Activated CD8-positive, alpha-beta T cell treated with anti-CD3 and anti-CD28 coated beads for 36 hours (primary cell): Measurements from ENCODE around the gene CHSY3. TPM values are rescaled to one million over a fixed set of nuclear protein-coding genes. Genes with fewer than 3 reads are reported as not detected.

Source experiments
- ATAC-seq: fragments of 200-7000 bp; cut with Tn5 transposase; one replicate; pipeline ENCODE4 v1.10.0; 2021; ENCODE audit warnings: mild to moderate bottlenecking, moderate library complexity
- CTCF ChIA-PET: fragments of 350-600 bp; sonication (Branson Sonifier 250); formaldehyde crosslinking; loops from one replicate; lab custom pipeline; 2021; ENCODE audit warnings: antibody characterized with exemption; lab: Charles Lee
- POLR2A ChIA-PET: fragments of 350-600 bp; sonication (Branson Sonifier 250); formaldehyde crosslinking; loops from one replicate; lab custom pipeline; 2021; ENCODE audit warnings: antibody characterized with exemption; lab: Charles Lee
- DNase-seq: peaks from one replicate; pipeline ENCODE4 v3.0.0-alpha.2; 2020
- H3K27ac Mint-ChIP-seq: one replicate; pipeline ENCODE4 v1.8.0; 2021; ENCODE audit warnings: mild to moderate bottlenecking, mixed read lengths
- H3K27me3 Mint-ChIP-seq: one replicate; pipeline ENCODE4 v1.8.0; 2021; ENCODE audit warnings: mixed read lengths
- H3K36me3 Mint-ChIP-seq: one replicate; pipeline ENCODE4 v1.8.0; 2021; ENCODE audit warnings: low read depth, mixed read lengths
- H3K4me1 Mint-ChIP-seq: one replicate; pipeline ENCODE4 v1.8.0; 2021; ENCODE audit warnings: low read depth, mixed read lengths
- H3K4me3 Mint-ChIP-seq: one replicate; pipeline ENCODE4 v1.8.0; 2021; ENCODE audit warnings: mild to moderate bottlenecking, moderate library complexity, mixed read lengths
- H3K9me3 Mint-ChIP-seq: one replicate; pipeline ENCODE4 v1.8.0; 2021; ENCODE audit warnings: mixed read lengths
- CTCF ChIP-seq: fragments of 200-600 bp; IDR thresholded peaks from one replicate; pipeline ENCODE4 v1.8.0; 2022; ENCODE audit warnings: antibody characterized with exemption, mild to moderate bottlenecking
- intact Hi-C: fragments of 100-400 bp; cut with micrococcal nuclease; formaldehyde crosslinking; loops from one replicate; pipeline ENCODE4 v1.10.0; 2022
- total RNA-seq, 2 experiments: library from RNA; stranded (reverse); gene quantifications; one replicate each; pipeline ENCODE4 v1.2.3, GENCODE V29; 2021

Gene CHSY3
- total RNA-seq, 2 experiments from 2014 or later = not detected

- no peaks in the 10 kb centered on the region for H3K36me3 Mint-ChIP-seq
- no peak for DNase-seq
- H3K27me3 Mint-ChIP-seq = no peaks in the 10 kb centered on the region
- no peaks in the 10 kb centered on the region for H3K4me1 Mint-ChIP-seq
- ChIA-PET CTCF (no interaction called here), POLR2A (no interaction called here)
- no peak overlapping the region for H3K27ac Mint-ChIP-seq
- H3K9me3 Mint-ChIP-seq = no peaks in the 10 kb centered on the region
- no peak for ATAC-seq
- TF ChIP-seq CTCF = no peak
- H3K4me3 Mint-ChIP-seq = no peak overlapping the region
- intact Hi-C loops = no loop called here
Measured at GRCh38 chr5:129972465-129973141, 68.3 kb downstream of the CHSY3 start.

DNA sequence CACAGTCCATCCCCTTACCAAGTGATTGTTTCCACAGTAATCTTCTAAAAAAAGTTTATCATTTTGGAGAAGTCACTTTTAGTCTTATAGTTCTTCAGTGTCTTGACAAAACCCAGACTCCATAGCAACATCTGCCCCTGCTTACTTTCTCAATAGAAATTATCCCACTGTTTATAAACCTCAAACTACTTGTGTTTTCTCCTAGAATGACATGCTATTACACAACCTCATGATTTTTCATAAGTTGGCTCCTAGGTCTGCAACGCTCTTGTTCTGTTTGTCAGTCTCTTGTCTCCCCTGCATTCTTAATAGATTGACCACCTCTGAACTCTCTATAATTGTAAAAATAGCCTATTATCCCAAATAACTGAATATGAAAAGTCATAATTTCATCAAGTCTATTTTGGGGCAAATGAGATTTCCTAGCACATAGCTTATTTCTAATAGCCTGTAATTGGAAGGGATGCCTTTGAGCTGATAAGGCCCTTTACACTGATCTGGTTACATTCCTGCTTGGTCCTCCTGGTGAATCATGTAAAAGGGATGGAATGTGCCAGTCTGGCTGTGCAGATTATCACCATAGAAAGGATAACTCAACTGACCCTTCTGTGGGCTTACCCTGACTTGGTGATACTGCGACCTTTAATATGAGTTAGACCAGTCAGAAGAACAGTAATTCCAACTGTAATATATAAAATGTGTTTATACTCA is 69.6 kb downstream of the CHSY3 start:
- ATAC-seq (no peak), DNase-seq (no peak)
- ChIA-PET CTCF (no interaction called here), POLR2A (no interaction called here)
- no peaks in the 10 kb centered on the region for H3K27me3 Mint-ChIP-seq
- no peaks in the 10 kb centered on the region for H3K4me1 Mint-ChIP-seq
- H3K4me3 Mint-ChIP-seq = no peak overlapping the region
- H3K9me3 Mint-ChIP-seq = no peaks in the 10 kb centered on the region
- intact Hi-C loops = no loop called here
- no peak overlapping the region for H3K27ac Mint-ChIP-seq
- no peak for TF ChIP-seq CTCF
- H3K36me3 Mint-ChIP-seq = no peaks in the 10 kb centered on the region

DNA sequence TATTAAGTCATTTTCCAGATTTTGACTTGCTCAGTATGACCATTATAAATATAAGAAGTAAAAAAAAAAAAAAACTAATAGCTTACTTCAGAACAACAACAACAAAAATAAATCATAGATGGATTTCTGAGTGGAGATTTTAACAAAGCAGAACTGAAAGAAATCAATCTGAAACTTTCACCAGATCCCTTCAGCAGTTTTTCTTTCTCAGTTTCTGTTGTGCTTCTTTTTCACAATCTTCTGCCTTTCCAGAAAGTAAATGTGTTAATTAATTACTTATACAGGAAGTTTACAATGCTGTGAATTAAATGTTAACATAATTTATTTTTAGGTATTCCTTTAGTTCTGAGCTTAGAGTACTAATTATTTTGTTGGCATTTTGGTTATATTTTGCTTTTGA is 73.5 kb downstream of the CHSY3 start:
- DNase-seq = no peak
- Mint-ChIP-seq H3K4me1 (no peaks in the 10 kb centered on the region), H3K4me3 (no peak overlapping the region), H3K27ac (no peak overlapping the region), H3K27me3 (no peaks in the 10 kb centered on the region), H3K36me3 (no peaks in the 10 kb centered on the region), H3K9me3 (no peaks in the 10 kb centered on the region)
- ChIA-PET CTCF (no interaction called here), POLR2A (no interaction called here)
- ATAC-seq = no peak
- intact Hi-C loops = no loop called here
- no peak for TF ChIP-seq CTCF

DNA sequence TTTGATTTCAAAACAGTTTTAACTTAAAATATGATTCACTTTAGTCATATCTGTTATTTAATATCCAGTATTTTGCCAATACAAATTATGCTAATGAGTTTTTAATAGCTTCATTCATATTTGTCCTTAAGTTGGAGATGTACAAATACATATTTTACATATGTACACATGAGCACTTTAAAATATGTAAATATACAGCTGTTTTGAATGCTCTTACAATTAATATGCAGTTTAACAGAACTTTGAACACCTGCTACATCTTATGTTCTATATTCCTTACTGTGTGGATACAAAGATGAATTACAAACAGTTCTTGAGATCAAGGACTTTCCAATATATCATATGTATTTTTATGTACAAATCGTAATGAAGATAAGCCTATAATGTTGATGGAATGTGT is 74.0 kb downstream of the CHSY3 start:
- Mint-ChIP-seq H3K4me3 (no peak overlapping the region), H3K9me3 (no peaks in the 10 kb centered on the region), H3K27me3 (no peaks in the 10 kb centered on the region), H3K36me3 (no peaks in the 10 kb centered on the region), H3K27ac (no peak overlapping the region), H3K4me1 (no peaks in the 10 kb centered on the region)
- ATAC-seq (no peak), DNase-seq (no peak)
- CTCF ChIA-PET = no interaction called here
- POLR2A ChIA-PET = no interaction called here
- no peak for TF ChIP-seq CTCF
- intact Hi-C loops = no loop called here

GRCh38 chr5:129988453-129988852 is 84.2 kb downstream of the CHSY3 start:
- no peaks in the 10 kb centered on the region for H3K4me1 Mint-ChIP-seq
- H3K27me3 Mint-ChIP-seq = peaks cover 1% of the 10 kb centered on the region
- H3K9me3 Mint-ChIP-seq = peaks cover 21% of the 10 kb centered on the region
- no peak overlapping the region for H3K4me3 Mint-ChIP-seq
- TF ChIP-seq CTCF = no peak
- DNase-seq (no peak), ATAC-seq (no peak)
- intact Hi-C loops = no loop called here
- H3K27ac Mint-ChIP-seq = no peak overlapping the region
- ChIA-PET CTCF (no interaction called here), POLR2A (no interaction called here)
- H3K36me3 Mint-ChIP-seq = no peaks in the 10 kb centered on the region
